ENCODE results near the gene FGF2.
"Not testable (repeated sequence)": the region's sequence is repeated elsewhere in the genome, so short reads cannot be mapped to it uniquely, and the experiment has no call there.

The FGF2 gene

GRCh38 chr4:122826553-122827257 lies at the start of gene FGF2:
Gene FGF2 (plus strand): TSS chr4:122826831. CDS start chr4:122827175, 344 bp downstream.
- DNase-seq (ENCODE audit: low read depth) = no peak

DNA sequence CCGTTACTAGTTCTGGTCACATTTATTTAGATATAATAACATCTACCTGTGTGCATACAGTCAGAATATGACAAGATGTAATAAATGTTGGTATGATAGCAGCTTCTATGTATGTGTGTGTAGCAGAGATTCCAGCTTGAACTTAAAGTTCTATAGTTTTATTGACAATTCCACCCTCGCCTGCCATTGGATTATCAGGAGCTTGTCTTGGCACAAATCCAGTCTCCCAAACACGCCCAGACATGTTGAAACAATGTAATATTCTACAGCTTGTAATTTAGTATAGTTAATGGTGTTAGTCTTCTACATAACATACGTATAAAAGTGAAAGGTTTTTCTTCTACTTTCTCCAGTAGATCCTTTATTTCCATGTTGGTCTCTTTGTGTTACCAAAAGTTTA lies 49.7 kb upstream of the FGF2 start:
- DNase-seq (ENCODE audit: low read depth) = no peak

DNA sequence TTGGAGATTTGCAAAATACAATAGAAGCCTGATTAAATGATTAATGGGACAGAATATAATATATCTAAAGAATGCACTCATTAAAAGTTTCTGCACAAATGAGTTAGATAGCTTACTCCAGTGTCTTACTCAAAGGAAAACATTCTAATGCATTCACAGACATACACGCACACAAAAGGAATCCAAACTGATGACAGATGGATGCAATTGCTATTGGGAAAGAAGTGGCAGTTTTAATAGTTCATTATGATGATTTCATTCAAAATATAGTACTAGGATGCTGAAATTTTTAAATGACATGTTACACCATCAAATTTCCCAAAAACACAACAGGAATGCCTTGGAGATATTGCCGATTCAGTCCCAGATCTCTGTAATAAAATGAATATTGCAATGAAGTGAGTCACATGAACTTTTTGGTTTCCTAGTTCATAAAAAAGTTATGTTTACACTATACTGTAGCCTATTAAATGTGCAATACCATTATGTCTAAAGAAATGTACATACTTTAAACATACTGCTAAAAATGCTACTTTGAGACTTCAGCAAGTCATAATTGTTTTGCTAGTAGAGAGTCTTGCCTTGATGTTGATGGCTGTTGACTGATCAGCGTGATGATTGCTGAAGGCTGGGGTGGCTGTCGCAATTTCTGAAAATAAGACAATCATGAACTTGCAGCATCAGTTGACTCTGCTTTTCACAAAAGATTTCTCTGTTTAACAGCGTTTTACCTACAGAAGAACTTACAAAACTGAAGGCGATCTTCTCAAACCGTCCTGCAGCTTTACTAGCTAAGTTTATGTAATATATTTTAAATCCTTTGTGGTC lies 48.6 kb upstream of the FGF2 start:
- DNase-seq (ENCODE audit: low read depth) = no peak

- no peak for DNase-seq (ENCODE audit: low read depth)
Observed at GRCh38 chr4:122781486-122781885, 45.1 kb upstream of the FGF2 start.

- no peak for DNase-seq (ENCODE audit: low read depth)
Observed at GRCh38 chr4:122783301-122784215, 43.1 kb upstream of the FGF2 start.

DNA sequence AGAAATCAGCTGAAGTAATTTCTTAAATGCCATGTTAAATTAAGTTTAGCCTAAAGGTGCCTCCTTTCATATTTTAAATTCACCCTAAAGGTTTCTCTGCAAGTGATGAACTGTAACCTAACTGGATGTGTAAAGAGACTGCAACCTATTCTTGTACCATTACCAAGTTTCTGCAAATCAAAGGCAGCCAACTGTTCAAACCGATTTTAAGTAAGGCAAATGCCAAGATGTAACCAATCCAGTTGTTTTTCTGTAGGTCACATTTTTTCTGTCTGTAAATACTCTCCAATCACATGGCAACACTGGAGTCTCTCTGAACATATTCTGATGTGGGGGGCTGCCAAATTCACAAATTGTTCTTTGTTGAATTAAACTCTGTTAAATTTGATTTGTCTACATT lies 42.4 kb upstream of the FGF2 start:
- no peak for DNase-seq (ENCODE audit: low read depth)

- DNase-seq (ENCODE audit: low read depth) = no peak
Observed at GRCh38 chr4:122785099-122785498, 41.5 kb upstream of the FGF2 start.

- not testable (repeated sequence) for DNase-seq (ENCODE audit: low read depth)
Observed at GRCh38 chr4:122786296-122786695, 40.3 kb upstream of the FGF2 start.

- not testable (repeated sequence) for DNase-seq (ENCODE audit: low read depth)
Observed at GRCh38 chr4:122786920-122787319, 39.7 kb upstream of the FGF2 start.

- DNase-seq (ENCODE audit: low read depth) = no peak
Observed at GRCh38 chr4:122787940-122788339, 38.7 kb upstream of the FGF2 start.

DNA sequence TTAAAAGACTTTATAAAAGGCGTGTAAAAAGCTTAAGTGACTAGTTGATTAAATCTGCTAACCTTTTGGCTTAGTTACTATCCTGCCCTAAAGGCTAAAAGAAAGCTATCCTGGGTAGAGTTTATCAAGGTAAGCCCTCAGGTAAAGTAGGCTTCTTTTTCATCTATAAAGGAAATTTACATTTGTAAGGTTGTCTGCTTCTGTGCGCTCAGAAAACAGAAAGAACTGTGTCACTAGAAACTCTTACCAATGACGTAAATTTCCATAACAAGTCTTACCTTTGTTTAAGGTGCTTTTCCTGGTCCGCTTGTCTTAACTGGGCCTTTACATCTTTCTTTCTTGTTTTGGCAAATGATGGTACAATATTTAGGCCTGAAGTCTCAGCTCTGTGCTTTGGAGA lies 37.7 kb upstream of the FGF2 start:
- no peak for DNase-seq (ENCODE audit: low read depth)

DNA sequence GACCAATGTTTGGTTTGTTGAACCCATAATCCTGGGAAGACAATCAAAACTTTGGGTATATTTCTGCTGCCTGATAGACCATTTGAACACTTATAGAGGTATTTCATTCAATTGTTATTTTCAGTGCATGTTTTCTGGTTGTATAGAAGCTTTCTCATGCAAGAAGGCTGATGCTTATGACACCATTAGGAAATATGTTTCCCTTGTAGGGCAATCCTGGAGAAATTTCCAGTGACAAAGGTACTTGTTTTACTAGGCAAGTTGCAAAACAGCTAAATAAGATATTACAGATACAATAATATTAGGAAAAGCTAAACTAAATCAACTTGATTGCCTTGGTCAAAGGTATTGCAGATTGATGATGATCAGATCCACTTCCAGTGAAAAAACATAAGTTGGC lies 32.8 kb upstream of the FGF2 start:
- DNase-seq (ENCODE audit: low read depth) = no peak

DNA sequence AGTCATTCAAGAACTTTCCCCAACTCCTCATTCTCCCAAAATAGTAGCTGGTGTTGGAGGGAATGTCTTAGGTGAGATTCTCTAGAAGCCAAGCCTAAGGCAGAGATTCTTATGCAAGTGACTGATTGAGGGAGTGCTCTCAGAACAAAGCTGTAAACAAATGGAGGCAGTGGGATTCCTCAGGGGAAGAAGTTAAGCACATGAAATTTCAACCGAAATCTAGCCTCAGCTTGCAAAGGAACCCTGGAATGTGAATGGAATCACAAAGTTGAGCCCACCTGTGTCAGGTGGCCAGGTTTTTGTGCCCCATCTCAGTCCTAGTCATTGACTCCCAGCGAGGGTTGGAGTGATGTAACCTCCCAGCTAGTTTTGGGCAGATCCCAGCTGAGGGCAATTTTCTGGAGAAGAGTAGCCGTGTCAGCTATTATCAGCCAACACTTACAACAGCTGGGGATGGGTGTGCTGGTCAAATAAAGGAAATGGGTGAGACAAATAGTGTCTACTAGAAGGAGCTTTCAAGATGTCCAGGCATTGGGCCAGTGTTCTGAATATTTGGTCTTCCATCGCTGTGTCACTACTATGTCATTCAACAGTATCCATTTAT lies 29.7 kb upstream of the FGF2 start:
- DNase-seq (ENCODE audit: low read depth) = no peak

DNA sequence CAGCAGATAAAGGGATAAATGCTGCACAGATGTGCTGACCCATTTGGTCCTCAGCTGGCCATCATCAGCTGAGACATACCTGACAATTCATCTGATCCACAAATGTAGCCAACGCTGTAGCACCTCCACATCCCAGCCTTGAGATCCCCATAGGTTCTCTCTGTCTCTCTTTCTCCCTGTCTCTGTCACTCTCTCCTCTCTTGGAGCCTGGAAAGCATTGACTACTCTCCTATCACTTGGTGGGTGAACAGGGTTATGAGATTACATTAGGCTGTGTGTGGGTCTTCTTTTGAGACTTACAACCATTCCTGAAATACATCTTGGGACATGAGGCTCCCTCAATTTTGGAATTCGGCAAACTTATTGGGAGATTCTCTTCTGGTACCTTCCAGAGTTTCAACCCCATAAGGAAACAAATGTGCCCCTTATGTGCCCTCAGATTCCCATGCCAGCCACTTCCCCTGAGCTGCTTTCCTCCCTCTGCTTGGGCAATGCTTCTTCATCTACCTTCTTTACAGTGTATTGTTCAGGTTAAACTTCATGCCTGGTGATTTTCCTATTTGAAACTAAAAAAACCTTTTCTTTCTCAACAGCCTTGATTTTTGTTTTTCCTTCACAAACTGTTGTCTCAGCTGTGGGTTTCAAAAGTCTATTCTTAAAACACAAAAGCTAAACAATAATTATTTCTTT lies 29.1 kb upstream of the FGF2 start:
- DNase-seq (ENCODE audit: low read depth) = no peak

- DNase-seq (ENCODE audit: low read depth) = peak; percentile 21
Observed at GRCh38 chr4:122798101-122798500, 28.5 kb upstream of the FGF2 start.

GRCh38 chr4:122798917-122799316 lies 27.7 kb upstream of the FGF2 start:
- DNase-seq (ENCODE audit: low read depth) = no peak

DNA sequence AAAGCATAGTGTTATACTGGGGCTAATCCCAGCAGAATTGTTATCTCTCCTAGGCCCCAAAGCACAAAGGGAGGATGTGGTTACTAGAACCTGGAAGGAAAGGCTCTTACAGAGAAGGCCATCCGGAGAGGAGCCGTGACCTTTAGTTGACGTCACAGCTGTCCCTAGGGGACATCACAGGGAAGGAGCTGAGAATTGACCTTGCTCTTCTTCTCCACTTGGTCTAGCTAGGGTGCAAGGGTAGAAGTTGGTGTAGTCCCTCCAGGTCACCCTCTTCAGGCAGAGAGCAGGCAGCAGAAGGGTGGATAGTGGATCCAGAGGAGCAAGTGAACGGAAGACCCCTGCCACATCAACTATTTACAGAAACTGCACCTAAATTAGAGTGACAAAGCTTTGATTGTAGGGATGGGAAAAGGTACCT lies 22.8 kb upstream of the FGF2 start:
- DNase-seq (ENCODE audit: low read depth) = peak; percentile 46

DNA sequence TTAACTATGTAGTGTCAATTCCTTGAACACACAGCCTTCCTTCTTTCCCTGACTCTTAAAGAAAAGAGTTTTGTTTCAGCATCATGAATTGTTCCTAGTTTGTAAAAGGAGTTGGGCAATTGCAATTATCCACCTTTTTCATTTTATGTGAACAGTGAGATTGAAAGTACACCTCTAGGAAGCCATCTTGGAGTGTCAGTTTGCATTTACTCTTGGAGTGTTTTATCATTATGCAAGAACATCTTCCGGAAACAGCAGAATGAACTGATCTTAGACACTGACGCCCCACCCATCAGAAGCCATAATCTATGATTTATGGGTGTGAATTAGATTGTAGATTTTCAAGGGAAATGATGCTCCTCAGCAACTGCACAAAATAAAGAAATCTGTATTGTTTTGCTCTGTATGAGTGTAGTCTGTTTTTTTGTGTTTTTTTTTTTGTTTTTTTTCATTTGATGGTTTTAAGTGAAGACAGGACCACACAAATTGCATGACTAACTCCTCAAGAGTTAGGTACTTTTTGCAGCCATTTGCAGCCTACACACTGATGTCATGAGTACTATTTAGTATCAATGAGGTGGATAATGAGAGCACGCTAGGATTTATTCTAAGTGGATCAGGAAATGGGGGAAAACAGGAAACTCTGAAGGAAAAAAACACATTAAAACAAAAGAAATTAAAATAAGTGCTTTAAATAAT lies 19.5 kb upstream of the FGF2 start:
- DNase-seq (ENCODE audit: low read depth) = no peak

GRCh38 chr4:122810669-122811068 lies 16.0 kb upstream of the FGF2 start:
- DNase-seq (ENCODE audit: low read depth) = no peak

DNA sequence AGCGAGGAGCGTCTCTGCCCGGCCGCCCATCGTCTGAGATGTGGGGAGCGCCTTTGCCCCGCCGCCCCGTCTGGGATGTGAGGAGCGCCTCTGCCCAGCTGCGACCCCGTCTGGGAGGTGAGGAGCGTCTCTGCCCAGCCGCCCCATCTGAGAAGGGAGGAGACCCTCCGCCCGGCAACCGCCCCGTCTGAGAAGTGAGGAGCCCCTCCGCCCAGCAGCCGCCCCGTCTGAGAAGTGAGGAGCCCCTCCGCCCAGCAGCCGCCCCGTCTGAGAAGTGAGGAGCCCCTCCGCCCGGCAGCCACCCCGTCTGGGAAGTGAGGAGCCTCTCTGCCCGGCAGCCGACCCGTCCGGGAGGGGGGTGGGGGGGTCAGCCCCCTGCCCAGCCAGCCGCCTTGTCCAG lies 14.8 kb upstream of the FGF2 start:
- not testable (repeated sequence) for DNase-seq (ENCODE audit: low read depth)

DNA sequence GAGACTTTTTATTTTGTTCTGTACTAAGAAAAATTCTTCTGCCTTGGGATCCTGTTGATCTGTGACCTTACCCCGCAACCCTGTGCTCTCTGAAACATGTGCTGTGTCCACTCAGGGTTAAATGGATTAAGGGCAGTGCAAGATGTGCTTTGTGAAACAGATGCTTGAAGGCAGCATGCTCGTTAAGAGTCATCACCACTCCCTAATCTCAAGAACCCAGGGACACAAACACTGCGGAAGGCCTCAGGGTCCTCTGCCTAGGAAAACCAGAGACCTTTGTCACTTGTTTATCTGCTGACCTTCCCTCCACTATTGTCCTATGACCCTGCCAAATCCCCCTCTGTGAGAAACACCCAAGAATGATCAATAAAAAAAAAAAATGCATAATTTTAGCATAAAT lies 13.8 kb upstream of the FGF2 start:
- DNase-seq (ENCODE audit: low read depth) = not testable (repeated sequence)

Measured in CMK (cell line).